ENCODE measurements around the gene CSMD2. TPM values are rescaled to one million over a fixed set of nuclear protein-coding genes. Genes with fewer than 3 reads are reported as not detected.

Gene CSMD2
- total RNA-seq, 2 donors from 2014 or later = 0.62 to 2.8 TPM

DNA sequence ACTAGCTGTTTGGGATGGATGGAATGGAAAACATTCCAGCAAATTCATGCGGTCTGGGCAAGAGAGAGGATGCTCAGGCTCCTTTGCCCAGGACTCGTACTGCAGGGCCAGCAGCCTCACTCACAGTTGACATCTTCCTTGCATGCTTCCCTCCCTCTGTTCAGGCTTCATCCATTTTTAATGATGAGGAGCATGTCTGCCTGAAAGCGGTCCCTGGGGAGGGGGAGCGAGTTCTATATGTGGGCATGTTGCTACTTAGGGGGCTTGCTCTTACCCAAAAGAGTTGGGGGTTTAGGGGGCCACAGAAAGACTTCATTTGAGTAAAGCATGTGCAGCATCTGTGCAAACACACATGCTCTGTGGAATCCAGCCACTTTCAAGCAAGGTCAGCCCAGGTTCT, 203.0 kb downstream of the CSMD2 start:
- H3K27ac Mint-ChIP-seq = no peak overlapping the region
- Histone ChIP-seq H3K27ac (ENCODE audit: low read depth, low read length) (no peak overlapping the region), H3K36me3 (ENCODE audit: control insufficient read depth, insufficient read depth, low read length) (no peaks in the 10 kb centered on the region), H3K9me3 (ENCODE audit: control insufficient read depth, low read length) (no peaks in the 10 kb centered on the region), H3K27me3 (ENCODE audit: control insufficient read depth, insufficient read depth, low read length, poor library complexity, severe bottlenecking) (no peaks in the 10 kb centered on the region), H3K9ac (ENCODE audit: extremely low read depth, low read length, poor library complexity, severe bottlenecking) (no peak overlapping the region), H3K4me3 (ENCODE audit: low read length) (no peak overlapping the region), H3K4me1 (ENCODE audit: control insufficient read depth, insufficient read depth, low read length) (no peaks in the 10 kb centered on the region)
- DNase-seq = no peak
- 94 to 100% methylated on average over 2 to 4 of the region's 4 CpGs for WGBS, 2 experiments (ENCODE audit: insufficient coverage in 1 of 2, insufficient read length in 1 of 2)
- H3K4me3 Mint-ChIP-seq = no peak overlapping the region
- H3K4me1 Mint-ChIP-seq = peaks cover 13% of the 10 kb centered on the region
- no peaks in the 10 kb centered on the region for H3K36me3 Mint-ChIP-seq (ENCODE audit: low read depth)
- TF ChIP-seq, protein P1, sequence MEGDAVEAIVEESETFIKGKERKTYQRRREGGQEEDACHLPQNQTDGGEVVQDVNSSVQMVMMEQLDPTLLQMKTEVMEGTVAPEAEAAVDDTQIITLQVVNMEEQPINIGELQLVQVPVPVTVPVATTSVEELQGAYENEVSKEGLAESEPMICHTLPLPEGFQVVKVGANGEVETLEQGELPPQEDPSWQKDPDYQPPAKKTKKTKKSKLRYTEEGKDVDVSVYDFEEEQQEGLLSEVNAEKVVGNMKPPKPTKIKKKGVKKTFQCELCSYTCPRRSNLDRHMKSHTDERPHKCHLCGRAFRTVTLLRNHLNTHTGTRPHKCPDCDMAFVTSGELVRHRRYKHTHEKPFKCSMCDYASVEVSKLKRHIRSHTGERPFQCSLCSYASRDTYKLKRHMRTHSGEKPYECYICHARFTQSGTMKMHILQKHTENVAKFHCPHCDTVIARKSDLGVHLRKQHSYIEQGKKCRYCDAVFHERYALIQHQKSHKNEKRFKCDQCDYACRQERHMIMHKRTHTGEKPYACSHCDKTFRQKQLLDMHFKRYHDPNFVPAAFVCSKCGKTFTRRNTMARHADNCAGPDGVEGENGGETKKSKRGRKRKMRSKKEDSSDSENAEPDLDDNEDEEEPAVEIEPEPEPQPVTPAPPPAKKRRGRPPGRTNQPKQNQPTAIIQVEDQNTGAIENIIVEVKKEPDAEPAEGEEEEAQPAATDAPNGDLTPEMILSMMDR (conservative IDR thresholded peaks at IDR 0.05) = no peak
- H3K9me3 Mint-ChIP-seq = no peaks in the 10 kb centered on the region
- H3K27me3 Mint-ChIP-seq (ENCODE audit: insufficient read depth) = no peaks in the 10 kb centered on the region

DNA sequence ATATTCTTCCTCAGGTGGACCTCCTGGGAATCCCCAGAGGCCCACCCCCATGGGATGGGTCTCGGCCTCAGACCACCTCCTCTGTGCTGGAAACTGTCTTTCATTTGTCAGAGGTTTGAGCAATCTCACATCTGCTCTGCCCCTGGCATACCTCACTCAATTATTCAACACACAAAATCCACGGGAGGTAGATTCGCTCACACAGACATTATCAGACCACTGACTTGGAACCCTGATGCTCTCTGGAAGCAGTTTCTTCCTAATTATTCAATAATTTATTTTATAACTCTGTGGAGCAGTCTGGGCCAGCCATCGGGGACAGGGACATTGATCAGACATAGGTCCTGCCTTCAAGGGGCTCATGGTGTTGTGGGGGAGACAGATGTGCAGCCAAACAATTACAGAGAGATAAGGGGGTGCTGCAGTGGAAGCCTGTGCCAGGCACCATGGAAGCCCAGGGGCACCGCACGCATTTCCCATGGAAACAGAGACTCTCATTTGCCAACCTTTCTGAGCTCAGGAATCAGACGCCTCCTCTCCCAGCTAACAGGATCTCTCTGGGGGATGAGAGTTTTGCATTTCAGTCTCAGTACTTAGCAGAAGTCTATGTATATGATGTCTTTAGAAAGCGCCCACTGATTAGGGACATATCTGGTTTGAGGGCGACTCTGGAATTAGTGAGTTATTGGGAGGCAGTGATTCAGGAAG, 204.7 kb downstream of the CSMD2 start:
- Mint-ChIP-seq H3K4me1 (peaks cover 7% of the 10 kb centered on the region), H3K27me3 (ENCODE audit: insufficient read depth) (no peaks in the 10 kb centered on the region), H3K27ac (no peak overlapping the region), H3K9me3 (no peaks in the 10 kb centered on the region), H3K36me3 (ENCODE audit: low read depth) (no peaks in the 10 kb centered on the region), H3K4me3 (no peak overlapping the region)
- TF ChIP-seq, protein P1 (conservative IDR thresholded peaks at IDR 0.05) = no peak
- no peak overlapping the region for H3K4me3 ChIP-seq (ENCODE audit: low read length)
- no peak overlapping the region for H3K27ac ChIP-seq (ENCODE audit: low read depth, low read length)
- H3K4me1 ChIP-seq (ENCODE audit: control insufficient read depth, insufficient read depth, low read length) = no peaks in the 10 kb centered on the region
- no peaks in the 10 kb centered on the region for H3K36me3 ChIP-seq (ENCODE audit: control insufficient read depth, insufficient read depth, low read length)
- H3K27me3 ChIP-seq (ENCODE audit: control insufficient read depth, insufficient read depth, low read length, poor library complexity, severe bottlenecking) = no peaks in the 10 kb centered on the region
- H3K9me3 ChIP-seq (ENCODE audit: control insufficient read depth, low read length) = no peaks in the 10 kb centered on the region
- WGBS, 2 experiments (ENCODE audit: insufficient coverage in 1 of 2, insufficient read length in 1 of 2) = 89 to 91% methylated on average over 5 to 9 of the region's 9 CpGs
- DNase-seq = no peak
- no peak overlapping the region for H3K9ac ChIP-seq (ENCODE audit: extremely low read depth, low read length, poor library complexity, severe bottlenecking)

GRCh38 chr1:33957854-33958253, 207.2 kb downstream of the CSMD2 start:
- 94 to 97% methylated on average over 4 to 6 of the region's 6 CpGs for WGBS, 2 experiments (ENCODE audit: insufficient coverage in 1 of 2, insufficient read length in 1 of 2)
- Histone ChIP-seq H3K36me3 (ENCODE audit: control insufficient read depth, insufficient read depth, low read length) (no peaks in the 10 kb centered on the region), H3K4me3 (ENCODE audit: low read length) (no peak overlapping the region), H3K9me3 (ENCODE audit: control insufficient read depth, low read length) (no peaks in the 10 kb centered on the region), H3K27me3 (ENCODE audit: control insufficient read depth, insufficient read depth, low read length, poor library complexity, severe bottlenecking) (no peaks in the 10 kb centered on the region), H3K4me1 (ENCODE audit: control insufficient read depth, insufficient read depth, low read length) (no peaks in the 10 kb centered on the region), H3K9ac (ENCODE audit: extremely low read depth, low read length, poor library complexity, severe bottlenecking) (no peak overlapping the region), H3K27ac (ENCODE audit: low read depth, low read length) (no peak overlapping the region)
- no peak overlapping the region for H3K4me3 Mint-ChIP-seq
- H3K27ac Mint-ChIP-seq = no peak overlapping the region
- no peaks in the 10 kb centered on the region for H3K9me3 Mint-ChIP-seq
- H3K36me3 Mint-ChIP-seq (ENCODE audit: low read depth) = no peaks in the 10 kb centered on the region
- no peak for DNase-seq
- peaks cover 2% of the 10 kb centered on the region for H3K27me3 Mint-ChIP-seq (ENCODE audit: insufficient read depth)
- TF ChIP-seq, protein P1 (conservative IDR thresholded peaks at IDR 0.05) = no peak
- H3K4me1 Mint-ChIP-seq = peaks cover 7% of the 10 kb centered on the region
